ENCODE data around the gene SLC7A6. TPM values are rescaled to one million over a fixed set of nuclear protein-coding genes. Genes with fewer than 3 reads are reported as not detected.
A peak's percentile ranks its signal among the peaks of the same experiment; 100 is the strongest.

The SLC7A6 gene
- total and polyA plus RNA-seq, 10 of the 15 experiments (the other 5 are each of a cell fraction or from before 2014, with no cell fraction given) = 8.2 to 60.4 (median 28.6) TPM

DNA sequence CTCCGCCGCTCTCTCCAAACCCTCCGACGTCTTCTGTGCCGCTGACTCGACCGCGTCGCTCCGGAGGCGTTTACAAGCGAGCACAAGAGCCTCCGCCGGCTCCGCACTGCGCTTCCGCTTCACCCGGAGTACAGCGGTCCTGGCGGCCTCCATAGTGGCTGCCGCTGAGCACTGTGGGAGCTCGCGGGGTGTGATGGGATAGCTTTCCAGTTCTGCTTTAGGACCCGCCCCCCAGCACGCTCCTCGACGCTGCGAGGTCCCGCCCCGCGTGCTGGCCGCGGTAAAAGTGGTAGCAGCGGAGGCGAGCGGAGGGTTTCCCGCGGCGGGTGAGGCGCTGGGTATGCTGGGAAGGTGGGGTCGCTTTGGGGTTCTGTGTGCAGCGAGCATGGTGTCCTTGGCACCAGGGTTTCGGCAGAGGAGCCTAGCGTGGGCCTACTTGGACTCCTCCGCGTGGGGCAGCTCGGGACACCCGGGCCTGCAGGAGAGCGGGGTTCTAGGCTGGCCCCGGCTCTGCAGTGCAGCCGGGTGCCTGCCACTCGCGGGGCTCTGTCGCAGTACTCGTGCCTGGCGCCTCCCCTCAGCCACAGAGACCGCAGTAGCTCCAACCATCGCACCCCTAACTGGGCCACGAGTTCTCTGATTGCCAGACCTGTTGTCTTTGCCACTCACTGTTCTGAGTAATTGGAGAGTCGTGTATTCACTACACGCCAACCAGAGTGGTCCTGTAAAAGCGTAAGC, 46.6 kb downstream of the SLC7A6 start, which contains the start of the genes PRMT7 and SLC7A6OS (continued):
- 0 out of 2 replicates have a peak, but pooled peaks have one; percentile 28 for TF ChIP-seq ESRRA (IDR thresholded peaks at IDR 0.05; ENCODE audit: low read length)
- no peak for TF ChIP-seq ASH2L (IDR thresholded peaks at IDR 0.05; ENCODE audit: borderline replicate concordance, low read depth)
- no peak for TF ChIP-seq CBX5 (IDR thresholded peaks at IDR 0.05; ENCODE audit: low read depth)
- no peak for TF ChIP-seq NFXL1 (IDR thresholded peaks at IDR 0.05; ENCODE audit: borderline replicate concordance)
- TF ChIP-seq SUZ12 (IDR thresholded peaks at IDR 0.05; ENCODE audit: unreplicated experiment) = no peak
- TF ChIP-seq MYC (IDR thresholded peaks at IDR 0.05; ENCODE audit: insufficient read depth, insufficient read length, insufficient replicate concordance, low read length, severe bottlenecking) = no peak
- no peak for TF ChIP-seq EED (IDR thresholded peaks at IDR 0.05; ENCODE audit: low read depth)
- TF ChIP-seq EZH2 (IDR thresholded peaks at IDR 0.05; ENCODE audit: borderline replicate concordance, control insufficient read depth, low read depth, low read length) = no peak
- no peak for TF ChIP-seq FOXM1 (IDR thresholded peaks at IDR 0.05; ENCODE audit: low read depth, low read length)
- TF ChIP-seq, protein P1, sequence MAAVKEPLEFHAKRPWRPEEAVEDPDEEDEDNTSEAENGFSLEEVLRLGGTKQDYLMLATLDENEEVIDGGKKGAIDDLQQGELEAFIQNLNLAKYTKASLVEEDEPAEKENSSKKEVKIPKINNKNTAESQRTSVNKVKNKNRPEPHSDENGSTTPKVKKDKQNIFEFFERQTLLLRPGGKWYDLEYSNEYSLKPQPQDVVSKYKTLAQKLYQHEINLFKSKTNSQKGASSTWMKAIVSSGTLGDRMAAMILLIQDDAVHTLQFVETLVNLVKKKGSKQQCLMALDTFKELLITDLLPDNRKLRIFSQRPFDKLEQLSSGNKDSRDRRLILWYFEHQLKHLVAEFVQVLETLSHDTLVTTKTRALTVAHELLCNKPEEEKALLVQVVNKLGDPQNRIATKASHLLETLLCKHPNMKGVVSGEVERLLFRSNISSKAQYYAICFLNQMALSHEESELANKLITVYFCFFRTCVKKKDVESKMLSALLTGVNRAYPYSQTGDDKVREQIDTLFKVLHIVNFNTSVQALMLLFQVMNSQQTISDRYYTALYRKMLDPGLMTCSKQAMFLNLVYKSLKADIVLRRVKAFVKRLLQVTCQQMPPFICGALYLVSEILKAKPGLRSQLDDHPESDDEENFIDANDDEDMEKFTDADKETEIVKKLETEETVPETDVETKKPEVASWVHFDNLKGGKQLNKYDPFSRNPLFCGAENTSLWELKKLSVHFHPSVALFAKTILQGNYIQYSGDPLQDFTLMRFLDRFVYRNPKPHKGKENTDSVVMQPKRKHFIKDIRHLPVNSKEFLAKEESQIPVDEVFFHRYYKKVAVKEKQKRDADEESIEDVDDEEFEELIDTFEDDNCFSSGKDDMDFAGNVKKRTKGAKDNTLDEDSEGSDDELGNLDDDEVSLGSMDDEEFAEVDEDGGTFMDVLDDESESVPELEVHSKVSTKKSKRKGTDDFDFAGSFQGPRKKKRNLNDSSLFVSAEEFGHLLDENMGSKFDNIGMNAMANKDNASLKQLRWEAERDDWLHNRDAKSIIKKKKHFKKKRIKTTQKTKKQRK (IDR thresholded peaks at IDR 0.05; ENCODE audit: low read depth, low read length) = no peak
- TF ChIP-seq BMI1 (IDR thresholded peaks at IDR 0.05; ENCODE audit: borderline replicate concordance) = no peak
- no peak for TF ChIP-seq KAT2A (conservative IDR thresholded peaks at IDR 0.05; ENCODE audit: control insufficient read depth, low read depth, low read length)
- no peak for TF ChIP-seq MEF2A (IDR thresholded peaks at IDR 0.05; ENCODE audit: insufficient read depth, low read depth, low read length)
- peak; percentile 76; the same call in 1 of the 2 replicates for TF ChIP-seq SMARCA5 (IDR thresholded peaks at IDR 0.05)
- TF ChIP-seq DPF2 (IDR thresholded peaks at IDR 0.05) = peak; percentile 59
- TF ChIP-seq BACH1 (IDR thresholded peaks at IDR 0.05; ENCODE audit: borderline replicate concordance) = peak; percentile 48; the same call in 1 of the 2 replicates
- no peak for TF ChIP-seq ETV6 (conservative IDR thresholded peaks at IDR 0.05 in 1 of 2, IDR thresholded peaks at IDR 0.05 in 1 of 2; ENCODE audit: borderline replicate concordance in 1 of 2, low read depth in 1 of 2)
- TF ChIP-seq IKZF2 (IDR thresholded peaks at IDR 0.05) = peak; percentile 10 to 48; a peak in 1 of 4 replicates
- no peak for TF ChIP-seq TCF7 (IDR thresholded peaks at IDR 0.05; ENCODE audit: borderline replicate concordance)
- peak in 1 of 2 experiments; percentile 67; a peak in 1 of 3 replicates for TF ChIP-seq EGR1 (IDR thresholded peaks at IDR 0.05; ENCODE audit: borderline replicate concordance in 1 of 2, low read depth in 2 of 2, low read length in 2 of 2)
- TF ChIP-seq ZNF274 (IDR thresholded peaks at IDR 0.05; ENCODE audit: insufficient read depth, insufficient read length) = no peak
- no peak for TF ChIP-seq PAX5 (IDR thresholded peaks at IDR 0.05; ENCODE audit: borderline replicate concordance, low read depth, low read length)
- no peak for TF ChIP-seq TCF12 (IDR thresholded peaks at IDR 0.05; ENCODE audit: low read depth, low read length)
- TF ChIP-seq IRF4 (IDR thresholded peaks at IDR 0.05; ENCODE audit: low read depth, low read length) = no peak
- TF ChIP-seq, protein P2, sequence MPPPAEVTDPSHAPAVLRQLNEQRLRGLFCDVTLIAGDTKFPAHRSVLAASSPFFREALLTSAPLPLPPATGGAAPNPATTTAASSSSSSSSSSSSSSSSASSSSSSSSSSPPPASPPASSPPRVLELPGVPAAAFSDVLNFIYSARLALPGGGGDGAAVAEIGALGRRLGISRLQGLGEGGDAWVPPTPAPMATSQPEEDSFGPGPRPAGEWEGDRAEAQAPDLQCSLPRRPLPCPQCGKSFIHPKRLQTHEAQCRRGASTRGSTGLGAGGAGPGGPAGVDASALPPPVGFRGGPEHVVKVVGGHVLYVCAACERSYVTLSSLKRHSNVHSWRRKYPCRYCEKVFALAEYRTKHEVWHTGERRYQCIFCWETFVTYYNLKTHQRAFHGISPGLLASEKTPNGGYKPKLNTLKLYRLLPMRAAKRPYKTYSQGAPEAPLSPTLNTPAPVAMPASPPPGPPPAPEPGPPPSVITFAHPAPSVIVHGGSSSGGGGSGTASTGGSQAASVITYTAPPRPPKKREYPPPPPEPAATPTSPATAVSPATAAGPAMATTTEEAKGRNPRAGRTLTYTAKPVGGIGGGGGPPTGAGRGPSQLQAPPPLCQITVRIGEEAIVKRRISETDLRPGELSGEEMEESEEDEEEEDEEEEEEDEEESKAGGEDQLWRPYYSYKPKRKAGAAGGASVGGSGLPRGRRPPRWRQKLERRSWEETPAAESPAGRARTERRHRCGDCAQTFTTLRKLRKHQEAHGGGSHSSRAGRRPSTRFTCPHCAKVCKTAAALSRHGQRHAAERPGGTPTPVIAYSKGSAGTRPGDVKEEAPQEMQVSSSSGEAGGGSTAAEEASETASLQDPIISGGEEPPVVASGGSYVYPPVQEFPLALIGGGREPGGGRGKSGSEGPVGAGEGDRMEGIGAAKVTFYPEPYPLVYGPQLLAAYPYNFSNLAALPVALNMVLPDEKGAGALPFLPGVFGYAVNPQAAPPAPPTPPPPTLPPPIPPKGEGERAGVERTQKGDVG (CRISPR knock-in tag; IDR thresholded peaks at IDR 0.05) = no peak

Measured in GM12878 (cell line).